ENCODE measurements around the gene NCR3LG1. TPM values are rescaled to one million over a fixed set of nuclear protein-coding genes. Genes with fewer than 3 reads are reported as not detected.

The NCR3LG1 gene
- total and polyA plus RNA-seq, 2 of the 4 experiments (the other 2 are of a cell fraction): 1.7 to 4.1 TPM

DNA sequence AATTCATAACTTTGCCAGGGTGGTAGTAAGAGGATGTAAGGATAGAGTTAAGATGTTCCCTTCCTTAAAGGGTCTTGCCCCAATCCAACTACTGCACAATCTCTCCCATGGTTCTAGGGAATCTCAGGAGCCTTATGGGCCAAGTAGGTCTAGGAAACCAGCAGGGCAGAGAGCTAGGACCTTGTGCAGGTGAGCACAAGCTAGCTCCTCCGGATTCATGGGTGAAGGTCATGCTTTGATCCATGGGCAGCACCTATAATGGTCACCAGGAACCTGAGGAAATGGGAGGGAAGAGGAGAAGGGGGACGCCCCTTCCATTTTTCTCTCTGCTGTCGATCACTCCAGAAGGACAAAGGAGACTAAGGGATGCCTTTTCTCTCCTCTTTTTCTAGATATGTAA, 20.0 kb downstream of the NCR3LG1 start:
- no peak overlapping the region for H2AK5ac ChIP-seq (ENCODE audit: low read depth, low read length)
- H3K4me2 ChIP-seq (ENCODE audit: low read depth, low read length): no peak overlapping the region
- no peak overlapping the region for H3K4me3 ChIP-seq (ENCODE audit: insufficient read depth, low read depth, low read length)
- no peak overlapping the region for H2BK5ac ChIP-seq (ENCODE audit: low read depth, low read length, poor library complexity, severe bottlenecking)
- H3K79me1 ChIP-seq (ENCODE audit: low read depth in 1 of 2, low read length in 2 of 2): no peaks in the 10 kb centered on the region
- dilution Hi-C loops (cut with HindIII; ENCODE audit: low sequenced_read_pairs, unreplicated experiment) (no loop called here), in situ Hi-C loops (cut with MboI; ENCODE audit: low sequenced_read_pairs) (no loop called here), intact Hi-C loops (cut with micrococcal nuclease) (no loop called here)
- H2BK15ac ChIP-seq (ENCODE audit: low read depth, low read length): no peak overlapping the region
- no peak overlapping the region for H4K5ac ChIP-seq (ENCODE audit: low read depth, low read length)
- BruUV-seq (replicated peaks): no TSS peak
- H3K9me3 ChIP-seq (ENCODE audit: control insufficient read depth, insufficient read depth, low read length): peaks cover 47% of the 10 kb centered on the region
- ChIA-PET CTCF (no interaction called here), POLR2A (ENCODE audit: unreplicated experiment) (no interaction called here)
- no peak overlapping the region for H3K18ac ChIP-seq (ENCODE audit: low read depth, low read length)
- no peak overlapping the region for H3K56ac ChIP-seq (ENCODE audit: extremely low read depth, insufficient read depth, low read length)
- no peak overlapping the region for H3K4ac ChIP-seq (ENCODE audit: low read depth, low read length)
- H2BK120ac ChIP-seq (ENCODE audit: low read depth, low read length): no peak overlapping the region
- DNase-seq: peak; percentile 53
- H3K4me1 ChIP-seq (ENCODE audit: control insufficient read depth, insufficient read depth, low read length): no peaks in the 10 kb centered on the region
- H3K14ac ChIP-seq (replicated peaks; ENCODE audit: low read depth, low read length): no peak overlapping the region
- no peak overlapping the region for H3K23ac ChIP-seq (ENCODE audit: low read depth, low read length)
- peaks cover 42% of the 10 kb centered on the region for H3K36me3 ChIP-seq (ENCODE audit: control insufficient read depth, insufficient read depth, low read length)
- H4K8ac ChIP-seq (ENCODE audit: low read depth in 2 of 2, low read length in 2 of 2): no peak overlapping the region
- H3K9ac ChIP-seq (ENCODE audit: low read depth, low read length): no peak overlapping the region
- H2AFZ ChIP-seq (replicated peaks; ENCODE audit: low read length, poor library complexity): no peak overlapping the region
- WGBS, 2 experiments (ENCODE audit: extremely low coverage in 2 of 2, insufficient read length in 1 of 2): no CpG with 5 or more reads among the region's 3 CpGs
- H3K27ac ChIP-seq (ENCODE audit: insufficient read depth, low read length): no peak overlapping the region
- TF ChIP-seq RCOR1 (IDR thresholded peaks at IDR 0.05; ENCODE audit: insufficient replicate concordance, low read length) (no peak), MAZ (IDR thresholded peaks at IDR 0.05; ENCODE audit: borderline replicate concordance, low read depth, low read length) (no peak), RFX5 (IDR thresholded peaks at IDR 0.05; ENCODE audit: low read depth, low read length) (no peak), FOS (IDR thresholded peaks at IDR 0.05; ENCODE audit: low read depth, low read length) (no peak), POLR2A (IDR thresholded peaks at IDR 0.05; ENCODE audit: low read depth, low read length) (no peak), MXI1 (IDR thresholded peaks at IDR 0.05; ENCODE audit: borderline replicate concordance, low read depth, low read length) (no peak), RAD21 (IDR thresholded peaks at IDR 0.05; ENCODE audit: low read length) (no peak)
- TF ChIP-seq, protein P1, sequence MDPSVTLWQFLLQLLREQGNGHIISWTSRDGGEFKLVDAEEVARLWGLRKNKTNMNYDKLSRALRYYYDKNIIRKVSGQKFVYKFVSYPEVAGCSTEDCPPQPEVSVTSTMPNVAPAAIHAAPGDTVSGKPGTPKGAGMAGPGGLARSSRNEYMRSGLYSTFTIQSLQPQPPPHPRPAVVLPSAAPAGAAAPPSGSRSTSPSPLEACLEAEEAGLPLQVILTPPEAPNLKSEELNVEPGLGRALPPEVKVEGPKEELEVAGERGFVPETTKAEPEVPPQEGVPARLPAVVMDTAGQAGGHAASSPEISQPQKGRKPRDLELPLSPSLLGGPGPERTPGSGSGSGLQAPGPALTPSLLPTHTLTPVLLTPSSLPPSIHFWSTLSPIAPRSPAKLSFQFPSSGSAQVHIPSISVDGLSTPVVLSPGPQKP (IDR thresholded peaks at IDR 0.05; ENCODE audit: borderline replicate concordance, low read depth, low read length): no peak
- TF ChIP-seq, protein P2, sequence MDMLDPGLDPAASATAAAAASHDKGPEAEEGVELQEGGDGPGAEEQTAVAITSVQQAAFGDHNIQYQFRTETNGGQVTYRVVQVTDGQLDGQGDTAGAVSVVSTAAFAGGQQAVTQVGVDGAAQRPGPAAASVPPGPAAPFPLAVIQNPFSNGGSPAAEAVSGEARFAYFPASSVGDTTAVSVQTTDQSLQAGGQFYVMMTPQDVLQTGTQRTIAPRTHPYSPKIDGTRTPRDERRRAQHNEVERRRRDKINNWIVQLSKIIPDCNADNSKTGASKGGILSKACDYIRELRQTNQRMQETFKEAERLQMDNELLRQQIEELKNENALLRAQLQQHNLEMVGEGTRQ (IDR thresholded peaks at IDR 0.05; ENCODE audit: low read depth, low read length): no peak
- no peaks in the 10 kb centered on the region for H4K20me1 ChIP-seq (ENCODE audit: insufficient read depth, low read length)
- no peaks in the 10 kb centered on the region for H3K27me3 ChIP-seq (ENCODE audit: control insufficient read depth, insufficient read depth, low read length)
- no peak overlapping the region for H2BK20ac ChIP-seq (ENCODE audit: low read depth, low read length)
- no peaks in the 10 kb centered on the region for H3K9me1 ChIP-seq (ENCODE audit: insufficient read depth, low read length)
- no peak overlapping the region for H2AK9ac ChIP-seq (replicated peaks; ENCODE audit: low read depth, low read length, poor library complexity)
- H4K91ac ChIP-seq (ENCODE audit: insufficient read depth, low read depth, low read length): no peak overlapping the region
- no peak for ATAC-seq (ENCODE audit: low read depth)
